Liver (tissue), 9 donors: ENCODE data around the gene ANKS1A. TPM values are rescaled to one million over a fixed set of nuclear protein-coding genes. Genes with fewer than 3 reads are reported as not detected.
A peak's percentile ranks its signal among the peaks of the same experiment; 100 is the strongest.

Experiments
- DNase-seq: peaks from one replicate; pipeline ENCODE4 v3.0.0-alpha.2; 2017; ENCODE audit warnings: low spot score
- H3K27ac ChIP-seq, 2 donors: one replicate each; pipeline ENCODE4 v1.7.0; 2013; ENCODE audit warnings: inconsistent platforms in 2 of 2, low read length in 2 of 2, control low read depth in 1 of 2, low read depth in 1 of 2, mild to moderate bottlenecking in 1 of 2
- H3K27me3 ChIP-seq, 4 donors: one replicate each; pipeline versions ENCODE4 v1.6.1 to v1.7.0; 2013; ENCODE audit warnings: low read length in 3 of 4, inconsistent platforms in 1 of 4, mild to moderate bottlenecking in 1 of 4, moderate library complexity in 1 of 4; ENCODE audit not compliant: control insufficient read depth in 4 of 4, insufficient read depth in 4 of 4
- H3K36me3 ChIP-seq, 4 donors: one replicate each; pipeline versions ENCODE4 v1.6.1 to v1.7.0; 2013; ENCODE audit warnings: low read length in 3 of 4, mild to moderate bottlenecking in 3 of 4, low read depth in 1 of 4, moderate library complexity in 1 of 4; ENCODE audit not compliant: control insufficient read depth in 4 of 4, insufficient read depth in 3 of 4
- H3K4me1 ChIP-seq, 4 donors: one replicate each; pipeline versions ENCODE4 v1.6.1 to v1.7.0; 2013; ENCODE audit warnings: low read length in 3 of 4, mild to moderate bottlenecking in 3 of 4, moderate library complexity in 1 of 4; ENCODE audit not compliant: control insufficient read depth in 4 of 4, insufficient read depth in 4 of 4
- H3K4me3 ChIP-seq, 3 donors: one replicate each; pipeline versions ENCODE4 v1.6.1 to v1.7.0; 2013; ENCODE audit warnings: low read length in 3 of 3, control low read depth in 1 of 3, low read depth in 1 of 3, mild to moderate bottlenecking in 1 of 3
- H3K9ac ChIP-seq, 2 donors: one replicate each; pipeline ENCODE4 v1.7.0; 2013; ENCODE audit warnings: low read length in 2 of 2, mild to moderate bottlenecking in 2 of 2, moderate library complexity in 2 of 2, control low read depth in 1 of 2, low read depth in 1 of 2
- H3K9me3 ChIP-seq, 4 donors: one replicate each; pipeline versions ENCODE4 v1.6.1 to v1.7.0; 2013; ENCODE audit warnings: low read length in 3 of 4; ENCODE audit not compliant: control insufficient read depth in 4 of 4
- ATF3 ChIP-seq: IDR thresholded peaks from 2 replicates; pipeline ENCODE4 v1.6.1; 2016; ENCODE audit warnings: antibody characterized with exemption
- CTCF ChIP-seq: fragments of 150-350 bp; IDR thresholded peaks from 2 replicates; pipeline ENCODE4 v1.5.1; 2017; ENCODE audit warnings: improper control_type of control experiment, low read depth, low read length; ENCODE audit not compliant: missing input control
- EGR1 ChIP-seq, 2 donors: IDR thresholded peaks; 2 replicates each; pipeline ENCODE4 v1.6.1; 2016 to 2018; ENCODE audit warnings: antibody characterized with exemption in 2 of 2, low read depth in 2 of 2
- FOXA1 ChIP-seq: IDR thresholded peaks from 2 replicates; pipeline ENCODE4 v1.6.1; 2016; ENCODE audit warnings: antibody characterized with exemption
- HNF4A ChIP-seq, 2 donors: conservative IDR thresholded peaks; 2 replicates each; pipeline ENCODE4 v1.6.1; 2016; ENCODE audit warnings: antibody characterized with exemption in 2 of 2, mild to moderate bottlenecking in 2 of 2
- HNF4G ChIP-seq: IDR thresholded peaks from 2 replicates; pipeline ENCODE4 v1.6.1; 2016; ENCODE audit warnings: antibody characterized with exemption
- JUND ChIP-seq, 2 donors: IDR thresholded peaks; 2 replicates each; pipeline ENCODE4 v1.6.1; 2016; ENCODE audit warnings: antibody characterized with exemption in 2 of 2
- MAX ChIP-seq: IDR thresholded peaks from 2 replicates; pipeline ENCODE4 v1.6.1; 2016; ENCODE audit warnings: antibody characterized with exemption
- NR2F2 ChIP-seq: IDR thresholded peaks from 2 replicates; pipeline ENCODE4 v1.6.1; 2016; ENCODE audit warnings: antibody characterized with exemption
- REST ChIP-seq: IDR thresholded peaks from 2 replicates; pipeline ENCODE4 v1.6.1; 2016; ENCODE audit warnings: antibody characterized with exemption, mild to moderate bottlenecking
- SP1 ChIP-seq: IDR thresholded peaks from 2 replicates; pipeline ENCODE4 v1.6.1; 2018; ENCODE audit warnings: antibody characterized with exemption, mild to moderate bottlenecking
- TAF1 ChIP-seq: conservative IDR thresholded peaks from 2 replicates; pipeline ENCODE4 v1.6.1; 2016; ENCODE audit warnings: antibody characterized with exemption, mild to moderate bottlenecking
- YY1 ChIP-seq: IDR thresholded peaks from 2 replicates; pipeline ENCODE4 v1.6.1; 2016; ENCODE audit warnings: antibody characterized with exemption, mild to moderate bottlenecking
- ZBTB33 ChIP-seq: IDR thresholded peaks from 2 replicates; pipeline ENCODE4 v1.6.1; 2016; ENCODE audit warnings: antibody characterized with exemption
- whole genome bisulfite sequencing: extraction: QIAGEN DNeasy Blood & Tissue Kit; methylation state at CpG from one replicate; pipeline ENCODE4 v1.1.7; 2013; 5-methylcytosine and 5-hydroxymethylcytosine counted together
- polyA plus RNA-seq, 2 donors: library from polyadenylated mRNA; stranded (reverse) in 1 of 2; unstranded in 1 of 2; fragments of 200-250 nt in 1 of 2; fragments of >200 nt in 1 of 2; fragmentation: Nextera tagmentation in 1 of 2; extraction: Ambion mirVana in 1 of 2; gene quantifications; one replicate each; pipeline versions ENCODE4 v1.2.1 to v1.2.3, GENCODE V29; 2013 to 2015
- total RNA-seq, 2 donors: library from RNA; depleted of rRNA; stranded (reverse); fragments of >200 nt; gene quantifications; one replicate each; pipeline ENCODE4 v1.2.3, GENCODE V29; 2014
- donor health status: healthy.
- donor health status: healthy.
- donor health status: healthy.
- donor health status: healthy.
- donor health status: healthy.

ANKS1A gene
- total and polyA plus RNA-seq, 4 donors = 4.3 to 18.7 (median 6.7) TPM

GRCh38 chr6:34864007-34864406 lies 25.0 kb upstream of the ANKS1A start:
- peaks cover 2 to 38% (median 19%) of the 10 kb centered on the region in 4 donors for H3K36me3 ChIP-seq
- TF ChIP-seq NR2F2 (no peak), SP1 (no peak), REST (no peak), JUND (IDR thresholded peaks at IDR 0.05) (no peak), TAF1 (no peak), ZBTB33 (no peak), FOXA1 (no peak), HNF4A (conservative IDR thresholded peaks at IDR 0.05) (no peak), YY1 (no peak), MAX (no peak), EGR1 (IDR thresholded peaks at IDR 0.05; ENCODE audit: low read depth in 2 of 2) (no peak), ATF3 (no peak), CTCF (no peak)
- peaks cover 0 to 10% (median 5%) of the 10 kb centered on the region in 4 donors for H3K4me1 ChIP-seq

DNA sequence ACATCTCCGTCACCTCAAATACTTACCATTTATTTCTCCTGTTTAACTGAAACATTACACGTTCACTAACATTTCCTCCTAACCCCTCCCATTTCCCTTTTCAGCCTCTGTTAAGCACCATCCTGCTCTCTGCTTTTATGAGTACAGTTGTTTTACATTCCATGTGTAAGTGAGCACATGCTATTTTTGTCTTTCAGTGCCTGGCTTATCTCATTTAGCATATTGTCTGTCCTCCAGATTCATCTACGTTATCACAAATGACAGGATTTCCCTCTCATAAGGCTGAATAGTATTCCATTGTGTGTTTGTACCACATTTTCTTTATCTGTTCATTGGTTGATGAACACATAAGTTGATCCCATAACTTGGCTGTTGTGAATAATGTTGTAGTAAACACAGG lies 23.9 kb upstream of the ANKS1A start:
- WGBS = 72% methylated on average over 3 of the region's 3 CpGs
- H3K27me3 ChIP-seq = no peaks in the 10 kb centered on the region
- H3K4me3 ChIP-seq = no peak overlapping the region
- no peak overlapping the region for H3K9ac ChIP-seq
- peak; percentile 21 for TF ChIP-seq NR2F2
- no peak for TF ChIP-seq HNF4G
- H3K4me1 ChIP-seq = peaks cover 0 to 10% (median 5%) of the 10 kb centered on the region in 4 donors
- no peaks in the 10 kb centered on the region for H3K9me3 ChIP-seq
- H3K36me3 ChIP-seq = peaks cover 2 to 29% (median 10%) of the 10 kb centered on the region in 4 donors
- DNase-seq = no peak
- H3K27ac ChIP-seq = no peak overlapping the region

More at GRCh38 chr6:34864007-34864406, 25.0 kb upstream of the ANKS1A start:
- H3K27me3 ChIP-seq = no peaks in the 10 kb centered on the region
- WGBS = 72% methylated on average over 4 of the region's 4 CpGs
- H3K9me3 ChIP-seq = no peaks in the 10 kb centered on the region
- peak overlapping the region in 1 of 2 donors; percentile 10 for H3K27ac ChIP-seq
- no peak overlapping the region for H3K4me3 ChIP-seq
- DNase-seq = no peak
- no peak overlapping the region for H3K9ac ChIP-seq
